OCI-M1 (cell line): ENCODE results near the gene TMEM253.
A peak's percentile ranks its signal among the peaks of the same experiment; 100 is the strongest.

Experiments
- DNase-seq: peaks from one replicate; lab custom pipeline; 2025; lab: John Stamatoyannopoulos, UW

TMEM253 gene

DNA sequence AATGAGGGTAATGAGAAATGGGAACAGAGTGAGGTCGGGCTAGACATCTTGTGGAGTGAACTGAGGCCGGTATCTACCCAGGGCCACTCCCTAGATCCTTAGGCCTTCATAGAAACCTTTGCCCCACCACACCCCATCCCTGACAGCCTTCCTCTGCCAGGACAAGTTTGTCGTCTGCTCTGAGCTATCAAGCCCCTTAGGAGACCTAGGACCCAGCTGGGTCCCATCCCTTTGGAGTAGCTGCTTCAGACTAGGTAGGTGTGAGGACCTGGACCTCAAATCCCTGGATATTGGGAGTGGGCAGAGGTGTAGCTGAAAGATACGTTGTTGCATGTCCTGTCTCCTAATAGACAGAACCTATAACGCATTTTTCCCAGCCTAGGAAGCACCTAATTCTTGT, at the start of gene TMEM253:
TMEM253 (plus strand) TSS at position 136 of the 400 bp plus-strand sequence. CDS start 278 bp downstream, outside the sequence.
- no peak for DNase-seq

DNA sequence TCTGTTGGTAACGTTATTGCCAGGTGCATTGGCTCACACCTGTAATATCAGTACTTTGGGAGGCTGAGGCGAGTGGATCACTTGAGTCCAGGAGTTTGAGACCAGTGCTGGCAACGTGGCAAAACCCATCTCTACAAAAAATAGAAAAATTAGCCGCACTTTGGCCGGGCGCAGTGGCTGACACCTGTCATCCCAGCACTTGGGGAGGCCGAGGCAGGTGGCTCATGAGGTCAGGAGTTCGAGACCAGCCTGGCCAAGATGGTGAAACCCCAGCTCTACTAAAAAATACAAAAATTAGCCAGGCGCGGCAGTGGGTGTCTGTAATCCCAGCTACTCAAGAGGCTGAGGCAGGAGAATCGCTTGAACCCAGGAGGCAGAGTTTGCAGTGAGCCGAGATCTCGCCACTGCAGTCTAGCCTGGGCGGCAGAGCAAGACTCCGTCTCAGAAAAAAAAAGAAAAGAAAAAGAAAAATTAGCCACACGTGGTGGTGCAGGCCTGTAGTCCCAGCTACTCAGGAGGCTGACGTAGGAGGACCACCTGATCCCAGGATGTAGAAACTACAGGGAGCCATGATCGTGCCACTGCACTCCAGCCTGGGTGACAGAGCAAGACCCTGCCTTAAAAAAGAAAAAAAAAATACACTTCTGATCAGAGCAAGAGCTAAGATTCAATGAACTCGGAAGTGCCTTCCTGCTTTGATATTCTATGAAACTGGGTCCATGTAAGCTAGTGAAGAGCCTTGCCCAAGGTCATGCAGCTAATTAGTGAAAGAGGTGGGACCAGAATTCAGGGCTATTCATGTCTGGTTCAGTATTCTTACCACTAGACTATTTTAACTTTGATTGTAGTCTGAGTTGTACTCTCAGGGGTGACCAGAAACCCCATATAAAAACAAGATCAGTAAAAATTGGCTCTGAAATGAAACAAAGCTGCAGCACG, 47.4 kb upstream of the TMEM253 start:
- DNase-seq, result no peak

DNA sequence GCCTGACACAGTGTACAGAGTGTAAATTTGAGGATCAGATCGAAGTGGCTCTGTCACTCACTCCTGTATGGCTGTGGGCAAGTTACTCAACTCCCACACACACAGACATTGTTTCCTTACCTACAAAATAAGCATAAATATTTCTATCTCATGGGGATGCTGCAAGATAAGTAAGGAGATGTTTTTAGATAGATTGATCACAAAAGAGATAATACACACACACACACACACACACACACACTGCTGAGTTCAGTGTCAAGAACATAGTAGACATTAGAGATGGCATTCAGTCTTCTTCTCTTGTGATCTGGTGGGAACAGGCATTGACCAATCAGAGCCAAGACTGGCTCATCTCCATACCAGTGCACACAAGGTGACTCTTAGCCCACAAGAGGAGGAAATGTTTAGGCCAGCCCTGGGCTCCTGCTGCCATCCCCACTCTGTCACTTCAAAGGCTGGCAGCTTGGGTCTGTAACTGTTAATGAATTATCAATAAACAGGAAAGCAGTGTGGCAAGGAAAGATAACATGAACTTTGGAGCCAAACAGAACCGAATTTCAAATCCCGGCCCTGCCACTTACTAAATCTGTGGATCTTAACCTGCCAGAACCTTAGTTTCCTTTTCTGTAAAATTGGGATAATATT, 46.6 kb upstream of the TMEM253 start:
- no peak for DNase-seq

DNA sequence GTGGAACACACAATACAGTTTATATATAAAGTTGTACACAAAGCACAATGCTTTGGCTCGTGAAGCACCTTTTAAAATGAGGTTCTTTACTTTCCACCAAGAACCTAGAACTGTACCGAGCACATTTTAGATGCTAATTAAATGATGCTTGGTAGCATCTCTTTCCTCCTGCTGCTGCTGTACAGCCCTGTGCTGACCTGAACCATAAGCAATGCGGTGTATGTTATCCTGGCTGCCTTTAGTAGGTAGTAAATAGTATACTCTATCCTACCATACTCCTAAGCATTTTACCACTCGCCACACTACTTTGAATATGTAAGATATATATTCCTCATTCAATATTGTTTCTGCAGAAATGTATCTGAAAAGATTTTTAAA, 46.1 kb upstream of the TMEM253 start:
- no peak for DNase-seq

DNA sequence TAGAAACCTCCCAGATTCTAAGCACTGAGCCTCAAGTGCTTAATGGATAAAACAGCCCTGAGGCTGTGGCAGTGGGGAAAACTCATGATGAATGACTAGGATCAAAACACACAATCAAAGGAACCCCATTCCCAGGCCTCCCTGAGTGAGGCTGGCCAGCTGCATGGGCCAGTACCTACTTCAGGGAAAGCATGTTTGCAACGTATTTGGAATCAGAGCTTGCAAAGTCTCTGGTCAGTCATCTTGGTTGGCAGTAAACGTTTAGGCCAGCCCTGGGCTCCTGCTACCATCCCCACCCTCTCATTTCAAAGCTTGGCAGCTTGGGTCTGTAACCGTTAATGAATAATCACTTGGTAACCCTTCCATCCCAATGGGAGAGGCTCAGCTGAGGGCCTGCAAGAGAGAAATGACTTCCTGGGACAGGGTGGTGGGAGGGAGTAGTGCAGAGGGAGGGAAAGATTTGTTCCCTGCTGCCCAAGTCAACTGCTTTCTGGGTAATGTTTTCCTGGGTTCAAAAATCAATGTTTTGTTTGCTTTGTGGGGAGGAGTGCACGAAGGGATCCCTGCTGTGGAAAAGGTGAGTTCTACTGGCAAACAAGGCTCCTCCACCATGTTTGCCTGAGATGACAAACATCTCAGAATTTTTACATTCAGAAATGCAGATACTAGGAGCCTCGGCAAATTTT, 45.3 kb upstream of the TMEM253 start:
- DNase-seq, result no peak

DNA sequence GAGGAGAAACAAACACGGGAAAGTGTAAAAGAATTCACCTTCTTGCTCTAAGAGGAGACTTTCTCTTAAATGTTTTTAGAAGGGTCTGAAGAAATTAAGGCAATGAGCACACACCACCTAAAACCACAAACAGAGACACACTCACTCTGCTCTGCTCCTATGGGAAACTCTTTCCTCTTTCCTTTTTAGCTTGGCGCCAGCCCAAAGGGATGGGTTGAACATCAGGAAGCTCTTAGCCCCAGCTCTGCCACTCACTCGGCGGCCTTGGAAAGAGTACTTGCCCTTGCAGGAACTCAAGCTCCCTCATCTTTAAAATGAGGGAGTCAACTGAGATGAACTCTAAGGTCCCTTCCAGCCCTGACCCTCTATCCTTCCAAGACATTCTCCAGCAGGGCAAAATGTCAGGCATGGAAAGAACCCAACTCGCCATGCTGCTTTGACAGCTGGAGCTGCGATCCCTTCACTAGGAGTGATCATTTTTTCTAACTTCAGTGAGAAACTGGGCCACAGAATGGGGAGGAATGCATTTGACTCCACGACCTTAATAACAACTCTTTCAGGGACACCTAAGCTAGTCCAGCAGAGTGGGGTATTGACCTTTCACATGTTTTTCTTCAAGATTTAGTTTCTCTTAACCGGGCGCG, 44.2 kb upstream of the TMEM253 start:
- DNase-seq, result no peak

DNA sequence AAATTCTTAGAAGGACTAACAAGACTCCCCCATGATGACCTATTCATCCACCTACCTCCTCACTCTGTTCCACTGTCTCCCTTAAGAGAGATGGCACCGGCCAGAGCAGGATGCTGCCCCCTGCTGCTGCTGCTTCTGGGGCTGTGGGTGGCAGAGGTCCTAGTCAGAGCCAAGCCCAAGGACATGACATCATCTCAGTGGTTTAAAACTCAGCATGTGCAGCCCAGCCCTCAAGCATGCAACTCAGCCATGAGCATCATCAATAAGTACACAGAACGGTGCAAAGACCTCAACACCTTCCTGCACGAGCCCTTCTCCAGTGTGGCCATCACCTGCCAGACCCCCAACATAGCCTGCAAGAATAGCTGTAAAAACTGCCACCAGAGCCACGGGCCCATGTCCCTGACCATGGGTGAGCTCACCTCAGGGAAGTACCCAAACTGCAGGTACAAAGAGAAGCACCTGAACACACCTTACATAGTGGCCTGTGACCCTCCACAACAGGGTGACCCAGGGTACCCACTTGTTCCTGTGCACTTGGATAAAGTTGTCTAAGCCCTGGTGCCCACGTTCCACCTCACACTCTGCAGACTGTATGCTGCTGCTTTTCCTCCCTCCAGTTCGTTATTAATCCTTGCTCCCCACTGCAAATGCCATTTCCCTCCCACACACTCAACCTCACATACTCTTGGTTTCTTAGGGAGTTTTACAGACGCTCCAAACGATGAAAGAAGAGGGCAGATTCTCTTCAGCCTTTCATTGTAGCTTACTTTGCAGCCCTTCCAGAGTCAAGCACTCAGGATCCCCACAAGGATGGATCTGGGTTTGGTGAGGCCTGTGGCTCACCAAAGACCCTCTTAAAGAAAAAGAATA, 42.8 kb upstream of the TMEM253 start, which contains the start of gene RNASE8:
RNASE8 (plus strand) TSS at position 20 of the 873 bp plus-strand sequence; CDS start at position 91, 71 bp downstream.
- peak; percentile 21 for DNase-seq

DNA sequence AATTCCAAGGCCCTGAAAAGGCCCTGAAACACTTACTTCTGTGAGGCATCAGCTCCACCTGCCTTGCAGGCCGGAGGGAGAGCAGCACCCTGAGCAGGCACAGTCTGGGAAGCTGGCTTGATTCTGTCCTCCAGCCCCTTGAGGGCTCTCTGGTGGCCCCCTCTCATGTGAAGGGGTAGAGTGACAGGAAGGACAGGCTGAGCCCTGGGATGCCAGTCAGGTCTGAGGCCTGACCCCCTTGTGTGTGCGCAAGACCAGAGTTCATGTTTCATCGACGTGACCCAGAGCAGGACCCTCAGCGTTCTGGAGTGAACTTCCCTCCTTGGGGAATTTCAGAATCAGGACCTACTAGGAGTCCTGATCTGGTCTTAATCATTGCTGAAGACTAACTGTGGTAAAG, 42.0 kb upstream of the TMEM253 start:
- no peak for DNase-seq

DNA sequence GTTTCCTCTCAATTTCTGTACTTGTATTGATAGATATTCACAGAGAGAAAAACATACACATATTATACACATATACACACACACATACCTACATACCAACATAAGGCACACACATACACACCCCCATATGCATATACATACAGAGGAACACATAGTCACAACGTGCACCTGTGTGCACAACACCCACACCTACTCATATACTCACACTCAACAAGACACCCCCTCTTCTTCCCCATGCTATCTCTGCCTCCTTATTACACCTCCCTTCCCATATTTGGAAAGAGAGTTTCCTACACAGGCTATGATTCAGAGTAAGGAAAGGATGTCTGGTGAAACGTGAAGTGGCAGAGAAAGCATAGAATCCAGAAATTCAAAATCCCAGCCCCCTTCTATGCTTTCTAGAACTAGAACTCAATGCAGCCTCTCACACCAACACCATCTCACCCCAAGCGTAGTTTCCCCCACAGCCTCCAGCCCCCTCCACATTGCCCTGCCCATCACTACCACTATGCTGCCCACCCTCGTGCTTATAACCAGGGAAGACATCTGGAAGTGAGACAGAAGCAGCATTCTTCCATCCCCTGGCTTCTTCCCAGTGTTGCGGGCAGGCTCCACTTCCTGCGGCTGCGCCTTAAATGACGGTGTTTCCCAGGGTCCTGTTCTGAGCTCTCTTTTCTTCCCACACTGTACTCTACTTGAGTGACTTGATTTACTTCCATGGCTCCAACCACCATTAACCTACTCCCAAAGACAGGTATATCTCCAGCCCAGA, 40.8 kb upstream of the TMEM253 start:
- DNase-seq, result no peak

DNA sequence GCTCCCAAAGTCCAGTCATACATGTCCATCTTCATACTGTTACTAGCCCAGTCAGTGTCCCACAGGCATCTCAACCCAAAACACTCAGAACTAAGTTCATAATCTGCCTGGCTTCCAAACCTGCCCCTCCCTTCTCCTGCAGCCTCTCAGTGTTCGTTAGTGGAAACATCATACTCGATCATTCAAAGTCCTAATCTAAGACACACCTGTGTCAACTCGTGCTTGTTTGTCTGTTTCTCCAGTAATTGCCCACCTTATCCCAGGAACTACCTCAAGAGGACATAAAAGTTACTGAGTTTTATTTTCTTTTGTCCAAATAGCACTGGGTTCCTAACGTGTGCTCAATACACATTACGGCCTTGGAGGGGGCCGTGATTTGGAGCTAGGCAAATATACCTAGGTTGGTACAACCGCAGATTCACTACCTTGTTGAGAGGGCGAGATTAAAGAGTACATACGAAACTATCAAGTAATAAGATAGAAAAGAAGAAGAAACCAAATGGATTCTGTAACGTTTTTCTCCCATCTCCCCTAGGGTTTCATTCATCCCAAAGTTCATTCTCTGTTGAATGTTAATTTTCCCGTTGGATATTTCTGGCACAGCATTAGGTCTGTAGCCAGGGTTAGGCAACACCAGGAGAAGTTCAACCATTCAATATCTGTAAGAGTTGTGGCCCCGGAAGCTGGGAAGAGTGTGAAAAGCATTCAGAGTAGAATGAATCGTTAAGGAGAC, 40.1 kb upstream of the TMEM253 start:
- DNase-seq, result no peak

DNA sequence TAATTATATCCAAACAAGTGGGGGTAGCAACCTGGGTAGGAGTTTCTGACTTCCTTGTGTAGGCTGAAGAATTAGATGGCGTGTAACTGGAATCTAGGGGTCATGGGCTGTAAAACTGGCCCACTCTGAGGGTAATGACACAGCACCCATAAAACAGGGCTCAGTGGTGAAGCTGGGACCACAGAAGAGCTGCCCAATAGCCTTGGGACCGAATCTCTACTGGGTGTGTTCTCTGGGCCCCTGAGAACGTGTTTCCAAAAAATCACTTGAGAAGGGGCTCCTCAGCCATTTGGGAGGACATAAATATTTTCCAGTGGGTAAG, 39.6 kb upstream of the TMEM253 start:
- no peak for DNase-seq

DNA sequence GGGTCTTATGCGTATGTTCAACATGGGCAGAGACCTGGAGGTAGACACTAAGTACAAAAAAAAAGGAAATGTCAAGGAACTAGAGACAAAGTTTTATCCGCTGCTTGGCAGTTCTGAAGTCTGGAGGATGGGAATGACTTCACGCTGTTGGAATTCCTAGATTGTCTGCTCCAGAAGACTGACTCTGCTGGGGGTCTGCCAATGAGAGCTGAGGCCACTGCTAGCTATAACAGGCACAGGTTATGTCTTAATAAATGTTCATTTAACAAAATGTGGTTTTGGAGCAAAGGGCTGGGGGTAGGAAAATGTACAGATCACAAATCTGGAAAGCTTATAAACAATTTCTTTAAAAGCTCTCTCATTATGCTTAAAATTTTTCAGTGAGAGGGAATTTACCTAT, 37.4 kb upstream of the TMEM253 start:
- DNase-seq, result no peak

DNA sequence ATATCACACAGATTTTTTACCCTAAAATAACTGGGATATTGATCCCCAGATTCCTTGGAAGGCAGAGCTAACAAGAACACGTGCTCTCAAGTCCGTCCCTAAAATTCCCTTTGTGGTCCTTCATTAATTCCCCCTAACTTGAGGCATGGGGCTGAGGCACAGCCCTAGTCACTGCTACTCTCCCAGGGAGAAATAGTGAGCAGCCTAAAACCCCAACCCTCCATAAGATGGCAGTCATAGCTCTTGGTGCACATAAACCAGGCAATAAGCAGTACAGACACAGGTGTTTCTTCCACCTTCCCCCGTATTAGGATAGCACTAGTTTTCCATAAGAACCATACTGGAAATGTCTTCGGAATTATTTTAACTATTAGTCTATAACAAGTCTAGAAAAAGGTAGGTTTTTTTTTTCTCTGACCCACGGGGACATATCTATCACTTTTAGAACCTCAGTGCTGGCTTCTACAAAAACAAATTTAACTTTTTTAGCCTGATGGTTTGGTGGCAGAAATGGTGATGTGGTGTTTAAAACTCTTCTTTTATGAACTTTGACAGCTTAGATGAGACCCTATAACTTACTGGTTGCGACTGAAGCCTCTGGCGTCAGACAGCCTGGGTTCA, 33.9 kb upstream of the TMEM253 start:
- DNase-seq, result peak; percentile 54

DNA sequence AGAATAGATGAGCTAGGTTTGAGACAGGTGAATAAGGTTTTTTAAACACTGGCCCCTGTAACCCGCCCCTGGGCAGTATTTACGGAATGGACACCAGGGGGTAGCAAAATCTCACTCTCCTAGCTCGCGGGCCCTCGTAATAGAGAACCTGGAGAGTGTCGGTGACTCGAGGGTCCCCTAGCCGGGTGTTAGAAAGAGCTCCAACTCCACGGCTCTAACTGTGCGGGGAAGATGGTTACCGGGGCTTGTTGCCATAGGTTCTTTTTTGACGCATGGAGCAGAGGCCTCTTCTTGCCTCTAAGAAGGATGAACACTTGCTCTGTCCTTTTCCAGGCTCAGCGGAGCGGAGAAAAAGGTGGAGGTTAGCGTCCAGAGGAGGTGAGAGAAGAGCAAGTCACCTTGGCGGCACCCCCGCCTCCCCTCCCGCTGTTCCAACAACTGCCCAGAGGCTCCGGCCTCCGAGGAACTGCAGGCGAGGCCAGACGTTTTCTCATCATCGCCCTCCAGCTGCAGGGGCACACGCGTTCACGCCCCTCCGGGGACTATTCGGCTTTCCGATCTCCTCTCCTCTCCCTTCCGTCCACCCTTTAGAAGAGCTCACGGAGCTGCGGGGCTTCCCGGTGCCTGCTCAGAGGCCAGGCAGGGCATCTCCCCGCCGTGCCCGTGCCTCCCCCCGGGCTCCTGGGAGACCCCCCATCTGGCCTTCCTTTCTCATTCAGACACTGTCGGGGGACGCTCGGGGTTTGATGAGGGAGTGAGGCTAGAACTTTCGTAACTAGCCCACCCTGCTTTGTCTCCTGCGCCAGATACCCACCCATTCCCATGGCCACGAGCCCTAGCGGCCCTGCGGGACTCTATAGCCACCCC, 32.1 kb upstream of the TMEM253 start:
- DNase-seq, result peak; percentile 73

DNA sequence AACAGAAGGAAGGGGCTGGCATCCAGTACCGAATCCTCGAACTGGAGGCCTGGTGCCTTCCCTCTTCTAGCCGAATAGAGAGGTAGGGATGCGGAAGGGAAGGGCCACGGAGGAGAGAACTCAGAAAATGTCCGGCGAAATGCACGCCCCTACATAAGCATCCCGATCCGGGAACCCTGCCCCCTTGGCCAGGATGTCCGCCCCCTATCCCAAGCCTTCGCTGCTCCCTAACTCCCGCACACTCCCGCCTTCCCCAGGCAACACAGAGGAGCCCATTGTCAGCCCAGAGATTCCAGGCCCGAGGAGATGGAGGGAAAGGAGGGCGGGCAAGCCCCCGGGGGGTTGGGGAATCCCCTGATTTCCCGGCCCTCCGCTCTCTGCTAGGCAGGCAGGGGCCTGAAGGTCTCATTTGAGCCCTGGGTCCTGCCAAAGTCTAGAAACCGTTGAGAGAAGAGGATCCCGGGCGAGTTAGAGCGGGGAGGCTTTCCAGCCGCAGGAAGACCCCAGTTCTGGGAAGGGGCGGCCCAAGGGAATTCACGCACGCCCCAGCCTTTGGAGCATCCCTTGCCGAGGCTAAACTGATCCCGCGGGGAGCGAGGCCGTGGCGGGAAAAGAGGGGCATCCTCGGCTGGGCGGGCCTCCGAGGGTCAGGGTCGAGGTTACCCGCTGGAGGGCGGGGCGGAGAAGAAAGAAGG, 31.3 kb upstream of the TMEM253 start:
- DNase-seq, result no peak

DNA sequence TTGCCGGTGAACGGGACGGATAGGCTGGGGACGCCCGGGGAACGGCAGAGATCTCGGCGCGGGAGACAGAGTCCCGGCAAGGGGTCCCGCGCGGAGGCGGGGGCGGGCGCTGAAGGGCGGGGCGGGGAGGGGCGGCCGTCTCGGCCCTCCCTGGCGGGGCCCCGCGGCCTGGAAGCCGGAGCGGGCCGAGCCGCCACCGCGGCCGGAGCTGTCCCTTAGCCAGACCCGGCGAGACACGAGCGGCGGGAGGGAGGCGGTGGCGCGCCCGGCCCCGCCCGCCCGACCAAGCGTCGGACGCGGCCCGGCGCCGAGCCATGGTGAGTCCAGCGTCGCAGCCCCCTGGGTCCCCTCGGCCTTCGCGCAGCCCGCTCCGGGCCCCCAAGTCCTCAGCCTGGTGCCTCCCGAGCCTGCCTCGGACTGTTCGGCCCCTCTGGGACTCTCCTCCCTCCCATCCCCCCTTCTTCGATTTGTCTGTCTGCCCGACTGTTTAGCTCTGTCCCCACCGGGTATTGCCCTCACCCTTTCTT, 30.7 kb upstream of the TMEM253 start, which contains the start of gene ARHGEF40:
ARHGEF40 (plus strand) TSS at position 222 of the 527 bp plus-strand sequence; CDS start at position 315, 93 bp downstream.
- DNase-seq, result peak; percentile 60

DNA sequence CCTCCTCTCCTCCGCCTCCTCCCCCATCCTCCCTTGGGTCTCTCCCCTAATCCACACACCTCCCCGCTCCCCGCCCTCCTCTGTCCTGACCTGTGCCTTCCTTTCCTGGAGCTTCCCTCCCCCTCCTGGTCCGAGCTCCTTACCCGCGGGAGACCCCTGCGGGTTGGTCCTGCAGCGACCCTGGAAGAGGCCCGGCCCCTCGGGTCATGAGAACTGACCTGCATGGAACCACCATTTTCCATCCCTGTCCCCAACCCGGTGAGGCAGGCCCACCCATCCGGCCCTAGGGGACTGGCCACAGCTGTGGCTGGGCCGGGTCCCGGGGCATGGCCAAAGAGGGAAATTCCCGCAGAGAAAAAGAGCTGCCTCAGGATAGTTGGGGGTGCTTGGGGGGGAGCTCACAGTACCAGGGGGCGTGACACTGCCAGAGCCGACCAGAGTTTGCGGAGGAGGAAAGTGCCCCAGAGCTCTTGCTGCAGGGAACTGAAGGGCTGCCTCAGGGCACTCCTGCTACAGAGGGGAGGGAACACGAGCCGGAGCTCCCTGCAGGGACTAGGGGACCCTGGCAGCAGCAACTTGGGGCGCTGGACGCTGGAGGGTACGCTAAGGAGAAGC, 30.1 kb upstream of the TMEM253 start:
- peak; percentile 61 for DNase-seq
